GM12891 (cell line): Measurements from ENCODE around the gene SORL1.

ENCODE experiments used
- DNase-seq: peaks from one replicate; pipeline ENCODE4 v3.0.0; 2011; ENCODE audit warnings: low spot score; ENCODE audit not compliant: insufficient read length
- FAIRE-seq: peaks from 2 replicates; lab custom pipeline; 2011; peaks lifted over from hg19 to GRCh38; lab: Jason Lieb, UNC
- PAX5 ChIP-seq: IDR thresholded peaks from 2 replicates; pipeline ENCODE4 v1.6.1; 2011; ENCODE audit warnings: low read length, moderate library complexity, mild to moderate bottlenecking; ENCODE audit not compliant: insufficient read depth, severe bottlenecking
- POLR2A ChIP-seq: IDR thresholded peaks from 2 replicates; pipeline ENCODE4 v1.6.1; 2011; ENCODE audit warnings: low read depth, low read length, control low read depth
- POLR2AphosphoS5 ChIP-seq: IDR thresholded peaks from 2 replicates; pipeline ENCODE4 v1.6.1; 2011; ENCODE audit warnings: low read depth, low read length, control low read depth
- POU2F2 ChIP-seq: IDR thresholded peaks from 2 replicates; pipeline ENCODE4 v1.6.1; 2011; ENCODE audit warnings: low read depth, mild to moderate bottlenecking, control low read depth, low read length, moderate library complexity
- SPI1 ChIP-seq: IDR thresholded peaks from 2 replicates; pipeline ENCODE4 v1.6.1; 2011; ENCODE audit warnings: low read depth, low read length, control low read depth
- TAF1 ChIP-seq: IDR thresholded peaks from 2 replicates; pipeline ENCODE4 v1.6.1; 2011; ENCODE audit warnings: low read depth, low read length, control low read depth

The SORL1 gene

GRCh38 chr11:121556937-121557336 lies 104.8 kb downstream of the SORL1 start:
- TF ChIP-seq POLR2A = no peak
- no peak for DNase-seq
- FAIRE-seq = no peak

GRCh38 chr11:121557348-121557747 lies 105.2 kb downstream of the SORL1 start:
- TF ChIP-seq TAF1 (no peak), POLR2AphosphoS5 (no peak), POU2F2 (no peak), POLR2A (no peak), PAX5 (no peak), SPI1 (no peak)
- FAIRE-seq (peak; percentile 87), DNase-seq (no peak)

GRCh38 chr11:121559606-121560200 lies 107.6 kb downstream of the SORL1 start:
- TF ChIP-seq TAF1 (no peak), POLR2AphosphoS5 (no peak), POLR2A (no peak), PAX5 (no peak), POU2F2 (no peak), SPI1 (no peak)
- FAIRE-seq = peak; percentile 5
- DNase-seq = no peak

- DNase-seq (no peak), FAIRE-seq (peak; percentile 5)
- no peak for TF ChIP-seq TAF1
- no peak for TF ChIP-seq POLR2A
- TF ChIP-seq POLR2AphosphoS5 = no peak
- TF ChIP-seq PAX5 = no peak
- no peak for TF ChIP-seq POU2F2
- TF ChIP-seq SPI1 = no peak
Measured at GRCh38 chr11:121560236-121560635, 108.1 kb downstream of the SORL1 start.

- TF ChIP-seq POU2F2 = no peak
- no peak for TF ChIP-seq POLR2AphosphoS5
- TF ChIP-seq PAX5 = no peak
- TF ChIP-seq TAF1 = no peak
- TF ChIP-seq POLR2A = no peak
- no peak for TF ChIP-seq SPI1
- DNase-seq = no peak
- no peak for FAIRE-seq
Measured at GRCh38 chr11:121561240-121561639, 109.1 kb downstream of the SORL1 start.

GRCh38 chr11:121561716-121562115 lies 109.6 kb downstream of the SORL1 start:
- FAIRE-seq (no peak), DNase-seq (no peak)
- TF ChIP-seq POLR2AphosphoS5 (no peak), POU2F2 (no peak), PAX5 (no peak), TAF1 (no peak), SPI1 (no peak), POLR2A (no peak)

- peak; percentile 26 for FAIRE-seq
- TF ChIP-seq PAX5 (no peak), POLR2A (no peak)
Measured at GRCh38 chr11:121563003-121563402, 110.9 kb downstream of the SORL1 start.

GRCh38 chr11:121563900-121564822 lies 112.0 kb downstream of the SORL1 start:
- no peak for TF ChIP-seq SPI1
- no peak for DNase-seq
- peak; percentile 13 for FAIRE-seq

More at GRCh38 chr11:121563003-121563402, 110.9 kb downstream of the SORL1 start:
- DNase-seq = no peak

GRCh38 chr11:121564948-121565684 lies 113.0 kb downstream of the SORL1 start:
- DNase-seq (no peak), FAIRE-seq (peak; percentile 41)
- TF ChIP-seq POLR2AphosphoS5 (no peak), POU2F2 (no peak), SPI1 (no peak), POLR2A (no peak), PAX5 (no peak), TAF1 (no peak)

- DNase-seq (no peak), FAIRE-seq (peak; percentile 87)
Measured at GRCh38 chr11:121566279-121567168, 114.4 kb downstream of the SORL1 start.

More at GRCh38 chr11:121566279-121567168, 114.4 kb downstream of the SORL1 start:
- TF ChIP-seq PAX5 (no peak), POLR2A (no peak), TAF1 (no peak), SPI1 (peak; percentile 30; the same call in 1 of the 2 replicates)
